HepG2 (cell line): ENCODE data around the gene VEZT. TPM values are rescaled to one million over a fixed set of nuclear protein-coding genes. Genes with fewer than 3 reads are reported as not detected.

Source experiments
- ATAC-seq: fragments of 200-7000 bp; cut with Tn5 transposase; 3 replicates; pipeline ENCODE4 v1.9.1; 2020; ENCODE audit warnings: mild to moderate bottlenecking, moderate library complexity
- BruUV-seq: library from RNA; stranded (reverse); fragments of 400-500 nt; replicated peaks from 2 replicates; lab custom pipeline; 2021; lab: Mats Ljungman, UMichigan
- CTCF ChIA-PET: fragments of 300-600 bp; formaldehyde crosslinking; extraction: SDS; loops from one replicate; lab custom pipeline; 2021; ENCODE audit warnings: low total read pairs, inconsistent platforms, low intra/inter-chr PET ratio; lab: Yijun Ruan, JAX
- POLR2A ChIA-PET: fragments of 350-600 bp; sonication (Branson Sonifier 250); formaldehyde crosslinking; loops from one replicate; lab custom pipeline; 2020; ENCODE audit warnings: antibody characterized with exemption, inconsistent platforms; lab: Yijun Ruan, JAX
- DNase-seq: peaks from one replicate; pipeline ENCODE4 v3.0.0-alpha.2; 2015; ENCODE audit warnings: low spot score
- FAIRE-seq: peaks from 3 replicates; lab custom pipeline; 2011; peaks lifted over from hg19 to GRCh38; lab: Jason Lieb, UNC
- H2AFZ ChIP-seq: one replicate; pipeline ENCODE4 v1.6.1; 2011; ENCODE audit warnings: low read length, inconsistent platforms
- H3K27ac ChIP-seq: fragments of 300-600 bp; 3 replicates; pipeline ENCODE4 v1.8.0; 2011; ENCODE audit warnings: mixed run types, mild to moderate bottlenecking, mixed read lengths, low read length, inconsistent platforms; ENCODE audit not compliant: insufficient read depth; ENCODE audit errors: extremely low read length
- H3K27me3 ChIP-seq, 2 experiments: fragments of 200-600 bp in 1 of 2; 2 replicates in 1 of 2; 3 replicates in 1 of 2; pipeline versions ENCODE4 v1.6.0 to v1.8.0; 2011; ENCODE audit warnings: low read length in 2 of 2, mild to moderate bottlenecking in 2 of 2, moderate library complexity in 2 of 2, inconsistent platforms in 1 of 2; ENCODE audit not compliant: insufficient read depth in 2 of 2, control insufficient read depth in 1 of 2
- H3K36me3 ChIP-seq, 2 experiments: fragments of 200-600 bp in 1 of 2; replicated peaks in 1 of 2; 2 replicates in 1 of 2; 3 replicates in 1 of 2; pipeline versions ENCODE4 v1.5.1 to v1.8.0; 2011; ENCODE audit warnings: low read length in 2 of 2, inconsistent platforms in 1 of 2; ENCODE audit not compliant: insufficient read depth in 2 of 2, control insufficient read depth in 1 of 2
- H3K4me1 ChIP-seq: 2 replicates; pipeline ENCODE4 v1.5.1; 2012; ENCODE audit warnings: low read length, inconsistent platforms; ENCODE audit not compliant: insufficient read depth
- H3K4me2 ChIP-seq: 2 replicates; pipeline ENCODE4 v1.6.0; 2011; ENCODE audit warnings: low read depth, low read length, inconsistent platforms
- H3K4me3 ChIP-seq, 3 experiments: fragments of 200-600 bp in 1 of 3; sonication (generic), shearing (Covaris generic) in 1 of 3; replicated peaks in 1 of 3; 2 replicates each; pipeline ENCODE4 v1.5.1; 2011 to 2016; ENCODE audit warnings: low read length in 3 of 3, inconsistent platforms in 2 of 3, low read depth in 2 of 3, mild to moderate bottlenecking in 2 of 3, control low read depth in 1 of 3, mixed read lengths in 1 of 3; ENCODE audit not compliant: insufficient read depth in 1 of 3
- H3K79me2 ChIP-seq: one replicate; pipeline ENCODE4 v1.6.1; 2011; ENCODE audit warnings: low read length, inconsistent platforms; ENCODE audit not compliant: insufficient read depth
- H3K9ac ChIP-seq: 2 replicates; pipeline ENCODE4 v1.6.0; 2011; ENCODE audit warnings: mild to moderate bottlenecking, low read depth, low read length, inconsistent platforms; ENCODE audit not compliant: insufficient read depth
- H3K9me3 ChIP-seq: 2 replicates; pipeline ENCODE4 v1.5.1; 2012; ENCODE audit warnings: mild to moderate bottlenecking, low read length
- H4K20me1 ChIP-seq: 2 replicates; pipeline ENCODE4 v1.6.0; 2011; ENCODE audit warnings: inconsistent platforms, mild to moderate bottlenecking, low read length, moderate library complexity; ENCODE audit not compliant: insufficient read depth
- CEBPB ChIP-seq: IDR thresholded peaks from 2 replicates; pipeline ENCODE4 v1.6.1; 2011; ENCODE audit warnings: low read depth, low read length, improper control_type of control experiment, borderline replicate concordance
- E2F2 ChIP-seq: sonication (generic); formaldehyde crosslinking; IDR thresholded peaks from 2 replicates; pipeline ENCODE4 v1.4.0; 2020; ENCODE audit warnings: missing genetic modification reagents, borderline replicate concordance
- MAFF ChIP-seq: IDR thresholded peaks from 2 replicates; pipeline ENCODE4 v1.6.1; 2011; ENCODE audit warnings: low read depth, low read length, improper control_type of control experiment
- MAFK ChIP-seq, 2 experiments: IDR thresholded peaks in 1 of 2; conservative IDR thresholded peaks in 1 of 2; 2 replicates each; pipeline ENCODE4 v1.6.1; 2011; ENCODE audit warnings: improper control_type of control experiment in 2 of 2, low read length in 2 of 2
- ZNF556 ChIP-seq: sonication (generic); formaldehyde crosslinking; IDR thresholded peaks from 2 replicates; pipeline ENCODE4 v1.4.0; 2020; ENCODE audit warnings: mild to moderate bottlenecking, missing genetic modification reagents, borderline replicate concordance
- WGBS: methylation state at CpG from one replicate; pipeline ENCODE4 v1.1.6; 2017; ENCODE audit warnings: low lambda C conversion rate; 5-methylcytosine and 5-hydroxymethylcytosine counted together
- in situ Hi-C: cut with HindIII; loops from 2 replicates; pipeline ENCODE4 v1.10.0; 2017; ENCODE audit warnings: low pct_unique_long_range_greater_than_20kb; ENCODE audit not compliant: extremely low pct_ligation_motif_present
- intact Hi-C: fragments of 100-400 bp; cut with micrococcal nuclease; formaldehyde crosslinking; loops from one replicate; pipeline ENCODE4 v1.10.0; 2022; ENCODE audit not compliant: unreplicated experiment
- polyA plus RNA-seq, 8 experiments: library from polyadenylated mRNA; depleted of rRNA in 3 of 8; stranded (reverse) in 7 of 8; unstranded in 1 of 8; fragments of >200 nt; fragmentation: Illumina TruSeq in 4 of 8; extraction: Trizol in 4 of 8; gene quantifications; 2 replicates each; pipeline versions ENCODE4 v1.2.1 to v1.2.3, GENCODE V29; 2011 to 2016; ENCODE audit warnings: low read depth in 4 of 8, missing spikeins in 1 of 8, mixed read lengths in 1 of 8; ENCODE audit not compliant: insufficient read depth in 1 of 8
- total RNA-seq, 5 experiments: library from RNA; depleted of rRNA; stranded (reverse); fragments of >200 nt; fragmentation: Illumina TruSeq; extraction: Trizol; gene quantifications; 2 replicates each; pipeline ENCODE4 v1.2.3, GENCODE V29; 2016; ENCODE audit warnings: low read depth in 1 of 5

VEZT gene
- total and polyA plus RNA-seq, 2 of the 13 experiments (the other 11 are each of a cell fraction or from before 2014, with no cell fraction given): 35.5 to 51.6 TPM

GRCh38 chr12:95224202-95225170 lies 6.9 kb downstream of the VEZT start:
- FAIRE-seq: no peak
- Histone ChIP-seq H3K4me2 (no peak overlapping the region), H3K9me3 (no peaks in the 10 kb centered on the region), H2AFZ (no peak overlapping the region), H3K9ac (no peak overlapping the region), H3K4me3 (no peak overlapping the region), H3K4me1 (peaks cover 24% of the 10 kb centered on the region), H3K27ac (no peak overlapping the region), H3K79me2 (peaks cover 83% of the 10 kb centered on the region), H3K27me3 (no peaks in the 10 kb centered on the region), H3K36me3 (peaks cover 1 to 8% of the 10 kb centered on the region in 2 experiments; a peak in 4 of 5 replicates), H4K20me1 (0 out of 2 replicates have a peak, but pooled peaks cover 3% of the 10 kb centered on the region)
- BruUV-seq: no TSS peak
- DNase-seq: no peak
- in situ Hi-C loops (no loop called here), intact Hi-C loops (no loop called here)
- ATAC-seq: no peak
- CTCF ChIA-PET: no interaction called here
- POLR2A ChIA-PET: no interaction called here
- peak; percentile 95 for TF ChIP-seq MAFF
- peak; percentile 96 for TF ChIP-seq MAFK (conservative IDR thresholded peaks at IDR 0.05 in 1 of 2, IDR thresholded peaks at IDR 0.05 in 1 of 2; ENCODE audit: low read length in 2 of 2)
- no peak for TF ChIP-seq CEBPB
- no peak for TF ChIP-seq E2F2 (CRISPR knock-in tag)
- TF ChIP-seq ZNF556 (CRISPR knock-in tag): no peak
- 90% methylated on average over 5 of the region's 8 CpGs for WGBS
